RWPE1 (cell line): Measurements from ENCODE around the gene ART3.

Source experiments
- CTCF ChIA-PET: fragments of 350-600 bp; sonication (Branson Sonifier 250); formaldehyde crosslinking; extraction: SDS; loops from one replicate; lab custom pipeline; 2021; lab: Yijun Ruan, JAX
- POLR2A ChIA-PET: fragments of 400-600 bp; formaldehyde crosslinking; extraction: SDS; loops from one replicate; lab custom pipeline; 2020; ENCODE audit warnings: antibody characterized with exemption; ENCODE audit not compliant: low non-redundant PET; lab: Yijun Ruan, JAX
- DNase-seq: peaks from one replicate; pipeline ENCODE4 v3.0.0; 2012; ENCODE audit warnings: low spot score
- H3K27ac ChIP-seq: fragments of 450-650 bp; 2 replicates; pipeline ENCODE4 v1.5.1; 2017
- CTCF ChIP-seq: fragments of 450-650 bp; conservative IDR thresholded peaks from 2 replicates; pipeline ENCODE4 v1.5.1; 2017; ENCODE audit warnings: low read depth, mild to moderate bottlenecking

Gene ART3

DNA sequence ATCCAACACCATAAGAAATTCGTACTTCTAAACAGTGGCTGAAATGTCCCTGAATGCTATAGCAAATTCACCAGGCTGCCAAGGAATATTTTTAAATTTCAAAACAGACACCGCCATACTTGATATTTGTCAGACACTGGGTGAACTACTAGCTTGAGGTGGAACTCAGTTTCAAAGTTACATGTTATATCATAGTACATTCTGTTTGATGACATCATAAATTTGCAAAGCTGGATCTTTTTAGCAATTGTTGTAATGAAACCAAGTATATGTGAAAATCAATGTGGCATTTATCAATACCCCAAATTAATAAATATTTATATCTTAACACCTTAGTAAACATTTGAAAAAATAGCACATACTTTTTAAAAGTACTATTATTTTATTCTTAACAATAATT, 14.2 kb downstream of the ART3 start:
- ChIA-PET CTCF (interaction anchor here (0.6 kb wide), 1 partner anchor 103 kb away, joined by 5 read pairs; no protein-coding TSS in a partner anchor), POLR2A (no interaction called here)
- TF ChIP-seq CTCF = no peak
- DNase-seq = no peak
- no peak overlapping the region for H3K27ac ChIP-seq

- POLR2A ChIA-PET = interaction anchor here (0.6 kb wide), 1 partner anchor 501 kb away, joined by 6 read pairs; no protein-coding TSS in a partner anchor
- CTCF ChIA-PET = no interaction called here
- peak; percentile 75 for DNase-seq
- peak overlapping the region; percentile 71 for H3K27ac ChIP-seq
- TF ChIP-seq CTCF = no peak
Measured at GRCh38 chr4:76090241-76090691, 15.8 kb downstream of the ART3 start.

DNA sequence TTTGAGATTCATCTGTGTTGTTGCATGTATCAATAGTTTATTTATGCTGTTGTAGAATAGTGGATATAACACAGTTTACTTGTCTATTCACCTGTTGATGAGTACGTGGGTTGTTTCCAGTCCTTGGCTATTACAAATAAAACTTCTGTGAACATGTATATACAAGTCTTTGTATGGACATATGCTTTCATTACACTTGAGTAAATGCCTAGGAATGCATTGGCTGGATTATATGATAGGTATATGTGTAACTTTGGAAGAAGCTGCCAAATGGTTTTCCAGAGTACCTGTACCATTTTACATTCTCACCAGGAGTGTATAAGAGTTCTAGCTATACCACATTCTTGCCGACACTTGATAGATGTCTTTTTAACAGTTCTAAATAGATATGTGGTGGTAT, 16.5 kb downstream of the ART3 start:
- DNase-seq = peak; percentile 65
- ChIA-PET POLR2A (no interaction called here), CTCF (interaction anchor here (1.0 kb wide), 1 partner anchor 107 kb away, joined by 4 read pairs; no protein-coding TSS in a partner anchor)
- H3K27ac ChIP-seq = no peak overlapping the region
- TF ChIP-seq CTCF = no peak

GRCh38 chr4:76095568-76095967, 21.1 kb downstream of the ART3 start:
- DNase-seq = no peak
- TF ChIP-seq CTCF = no peak
- POLR2A ChIA-PET = no interaction called here
- CTCF ChIA-PET = interaction anchor here (0.6 to 0.7 kb wide), 3 partner anchors 22 to 166 kb away, joined by 3 to 5 read pairs (median 3); no protein-coding TSS in a partner anchor
- peak overlapping the region; percentile 66 for H3K27ac ChIP-seq

DNA sequence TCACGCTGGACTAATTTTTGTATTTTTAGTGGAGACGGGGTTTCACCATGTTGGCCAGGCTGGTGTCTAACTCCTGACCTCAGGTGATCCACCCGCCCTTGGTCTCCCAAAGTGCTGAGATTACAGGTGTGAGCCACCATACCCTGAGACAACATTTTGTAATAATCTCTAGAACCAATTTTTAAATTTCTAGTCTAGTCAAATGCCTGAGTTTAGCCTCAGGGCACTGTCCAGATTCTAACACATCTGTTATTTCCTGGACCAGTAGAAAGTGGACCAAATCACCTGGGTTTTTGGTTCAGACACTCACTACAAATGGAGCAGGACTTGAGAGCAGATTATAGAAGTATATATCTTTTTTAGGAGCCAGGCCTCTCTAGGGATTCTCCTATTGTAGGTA, 21.6 kb downstream of the ART3 start:
- DNase-seq = no peak
- ChIA-PET CTCF (interaction anchor here (0.6 to 0.7 kb wide), 2 partner anchors 27 to 166 kb away, joined by 3 to 5 read pairs; no protein-coding TSS in a partner anchor), POLR2A (no interaction called here)
- no peak for TF ChIP-seq CTCF
- H3K27ac ChIP-seq = peak overlapping the region; percentile 66

GRCh38 chr4:76105652-76106051, 31.1 kb downstream of the ART3 start:
- CTCF ChIA-PET = interaction anchor here (0.7 kb wide), 1 partner anchor 735 kb away, joined by 4 read pairs; no protein-coding TSS in a partner anchor
- H3K27ac ChIP-seq = no peak overlapping the region
- POLR2A ChIA-PET = no interaction called here
- no peak for DNase-seq
- TF ChIP-seq CTCF = no peak
